ENCODE results near the gene CNTNAP2. TPM values are rescaled to one million over a fixed set of nuclear protein-coding genes. Genes with fewer than 3 reads are reported as not detected.

The CNTNAP2 gene
- total RNA-seq, 4 donors from 2014 or later = 0.42 to 0.71 TPM; not detected in 2

DNA sequence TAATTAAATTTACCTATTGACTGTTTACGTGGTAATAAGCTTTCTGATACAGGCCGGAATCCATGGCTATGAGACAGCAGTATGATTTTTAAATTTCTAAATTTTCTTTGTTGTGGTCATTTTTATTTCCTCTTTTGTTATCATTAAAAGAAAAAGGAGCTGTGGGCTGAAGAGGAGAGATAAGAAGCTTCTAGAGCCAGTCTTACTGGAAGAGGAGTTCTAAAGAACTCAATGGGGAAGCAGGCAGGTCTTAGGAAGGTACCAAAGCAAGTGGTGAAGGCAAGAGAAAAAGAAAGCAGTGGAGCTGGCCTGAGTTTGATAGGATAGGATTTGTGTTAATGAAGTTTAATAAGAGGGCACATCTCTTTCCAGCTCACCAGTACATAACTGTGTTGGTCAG is 1187.8 kb downstream of the CNTNAP2 start:
- WGBS, 2 donors = 86 to 94% methylated on average over 2 of the region's 2 CpGs
- intact Hi-C loops (cut with DNase I; ENCODE audit: low total_unique reads) = no loop called here
- TF ChIP-seq, protein P1, sequence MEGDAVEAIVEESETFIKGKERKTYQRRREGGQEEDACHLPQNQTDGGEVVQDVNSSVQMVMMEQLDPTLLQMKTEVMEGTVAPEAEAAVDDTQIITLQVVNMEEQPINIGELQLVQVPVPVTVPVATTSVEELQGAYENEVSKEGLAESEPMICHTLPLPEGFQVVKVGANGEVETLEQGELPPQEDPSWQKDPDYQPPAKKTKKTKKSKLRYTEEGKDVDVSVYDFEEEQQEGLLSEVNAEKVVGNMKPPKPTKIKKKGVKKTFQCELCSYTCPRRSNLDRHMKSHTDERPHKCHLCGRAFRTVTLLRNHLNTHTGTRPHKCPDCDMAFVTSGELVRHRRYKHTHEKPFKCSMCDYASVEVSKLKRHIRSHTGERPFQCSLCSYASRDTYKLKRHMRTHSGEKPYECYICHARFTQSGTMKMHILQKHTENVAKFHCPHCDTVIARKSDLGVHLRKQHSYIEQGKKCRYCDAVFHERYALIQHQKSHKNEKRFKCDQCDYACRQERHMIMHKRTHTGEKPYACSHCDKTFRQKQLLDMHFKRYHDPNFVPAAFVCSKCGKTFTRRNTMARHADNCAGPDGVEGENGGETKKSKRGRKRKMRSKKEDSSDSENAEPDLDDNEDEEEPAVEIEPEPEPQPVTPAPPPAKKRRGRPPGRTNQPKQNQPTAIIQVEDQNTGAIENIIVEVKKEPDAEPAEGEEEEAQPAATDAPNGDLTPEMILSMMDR (IDR thresholded peaks at IDR 0.05) = no peak
- TF ChIP-seq POLR2A (IDR thresholded peaks at IDR 0.05) = no peak

DNA sequence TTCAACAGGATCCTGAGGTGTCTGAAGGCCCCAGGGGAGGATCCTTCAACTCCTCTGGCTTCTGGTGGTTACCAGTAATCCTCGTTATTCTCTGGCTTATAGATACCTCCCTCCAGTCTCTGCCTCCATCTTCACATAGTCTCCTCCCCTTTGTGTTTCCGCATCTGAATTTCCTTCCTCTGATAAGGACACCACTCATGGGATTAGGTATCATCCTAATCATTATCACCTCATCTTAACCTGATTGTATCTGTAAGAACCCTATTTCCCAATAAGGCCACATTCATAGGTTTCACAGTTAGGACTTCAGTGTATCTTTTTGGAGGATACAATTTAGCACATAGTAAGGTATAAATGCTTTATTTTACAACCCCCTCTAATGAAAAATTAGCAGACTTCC is 1189.2 kb downstream of the CNTNAP2 start:
- intact Hi-C loops (cut with DNase I; ENCODE audit: low total_unique reads) = no loop called here

More for the DNA sequence above, 1187.8 kb downstream of the CNTNAP2 start:
- DNase-seq (ENCODE audit: low spot score in 2 of 2) = no peak
- H3K4me3 ChIP-seq (ENCODE audit: low read depth, poor library complexity, severe bottlenecking) = no peak overlapping the region

DNA sequence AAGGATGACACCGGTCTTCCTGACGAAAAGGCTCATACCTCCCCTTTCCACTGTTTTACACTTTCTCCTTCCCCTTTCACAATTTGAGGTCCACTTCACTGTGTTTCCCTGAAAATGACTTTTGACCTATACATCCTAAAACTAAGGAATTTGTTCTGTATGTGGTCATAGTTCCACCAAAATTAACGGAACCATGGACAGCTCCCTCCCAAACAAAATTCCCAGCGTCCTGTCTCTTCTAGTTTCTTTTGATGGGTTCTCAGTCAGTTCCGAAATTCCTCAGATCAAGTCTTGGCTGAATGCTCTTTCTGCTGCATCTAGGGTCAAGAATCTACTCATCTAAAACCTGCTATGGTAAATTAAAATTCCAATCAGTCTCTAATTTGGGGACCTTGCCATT is 1191.9 kb downstream of the CNTNAP2 start:
- WGBS, 2 donors = 55 to 58% methylated on average over 5 of the region's 5 CpGs
- no peak overlapping the region for H3K4me3 ChIP-seq (ENCODE audit: low read depth, poor library complexity, severe bottlenecking)
- intact Hi-C loops (cut with DNase I; ENCODE audit: low total_unique reads) = no loop called here
- TF ChIP-seq, protein P1 (IDR thresholded peaks at IDR 0.05) = no peak
- no peak for TF ChIP-seq POLR2A (IDR thresholded peaks at IDR 0.05)
- no peak for DNase-seq (ENCODE audit: low spot score in 2 of 2)

More for the DNA sequence above, 1189.2 kb downstream of the CNTNAP2 start:
- 74 to 80% methylated on average over 2 of the region's 2 CpGs for WGBS, 2 donors
- no peak overlapping the region for H3K4me3 ChIP-seq (ENCODE audit: low read depth, poor library complexity, severe bottlenecking)
- TF ChIP-seq, protein P1 (IDR thresholded peaks at IDR 0.05) = no peak
- TF ChIP-seq POLR2A (IDR thresholded peaks at IDR 0.05) = no peak
- DNase-seq (ENCODE audit: low spot score in 2 of 2) = no peak

DNA sequence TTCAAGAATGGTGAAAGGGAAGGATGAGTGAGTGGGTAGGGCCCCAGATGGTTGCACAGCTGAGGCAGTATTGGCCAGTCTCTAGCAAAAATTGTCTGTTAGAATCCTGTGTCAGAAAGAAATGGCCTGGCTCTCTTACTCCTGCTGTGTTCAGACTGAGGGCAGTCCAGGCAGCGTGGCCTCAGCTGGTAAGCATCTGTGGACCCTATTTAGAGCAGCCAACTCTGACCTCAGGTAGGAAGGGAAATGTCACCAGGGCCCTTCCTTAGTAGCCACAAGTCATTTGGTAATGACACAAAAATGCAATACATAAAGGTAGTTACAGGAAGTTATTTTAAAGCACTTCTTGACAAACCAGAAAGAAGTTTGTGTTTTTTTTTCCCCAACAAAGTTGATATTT is 1194.7 kb downstream of the CNTNAP2 start:
- H3K4me3 ChIP-seq (ENCODE audit: low read depth, poor library complexity, severe bottlenecking) = no peak overlapping the region
- DNase-seq (ENCODE audit: low spot score in 2 of 2) = no peak
- TF ChIP-seq, protein P1 (IDR thresholded peaks at IDR 0.05) = no peak
- no peak for TF ChIP-seq POLR2A (IDR thresholded peaks at IDR 0.05)
- WGBS, 2 donors = 50% methylated on average over 1 of the region's 1 CpG
- intact Hi-C loops (cut with DNase I; ENCODE audit: low total_unique reads) = no loop called here

DNA sequence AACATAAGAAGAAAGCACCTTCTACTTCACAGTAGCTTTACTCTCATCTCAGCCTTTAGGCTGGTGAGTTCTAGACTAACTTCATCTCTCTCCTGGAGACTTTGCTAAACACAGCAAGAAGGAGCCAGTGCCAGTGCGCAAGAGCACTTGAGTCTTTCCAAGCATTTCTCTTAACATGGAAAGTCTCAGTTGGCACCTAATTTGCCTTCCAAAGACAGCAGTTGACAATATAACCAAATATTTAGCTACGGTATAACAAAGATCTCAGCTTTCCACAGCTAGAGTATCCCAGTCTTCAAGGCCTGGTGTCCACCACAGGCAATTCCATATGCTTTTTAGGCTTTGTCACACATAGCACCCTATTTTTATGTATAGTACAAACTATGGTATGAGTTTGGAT is 1204.9 kb downstream of the CNTNAP2 start:
- no peak overlapping the region for H3K4me3 ChIP-seq (ENCODE audit: low read depth, poor library complexity, severe bottlenecking)
- DNase-seq (ENCODE audit: low spot score in 2 of 2) = no peak
- whole genome bisulfite sequencing, 2 donors = 92 to 95% methylated on average over 2 of the region's 2 CpGs
- TF ChIP-seq, protein P1 (IDR thresholded peaks at IDR 0.05) = no peak
- no peak for TF ChIP-seq POLR2A (IDR thresholded peaks at IDR 0.05)
- intact Hi-C loops (cut with DNase I; ENCODE audit: low total_unique reads) = no loop called here

- no peak overlapping the region for H3K4me3 ChIP-seq (ENCODE audit: low read depth, poor library complexity, severe bottlenecking)
- DNase-seq (ENCODE audit: low spot score in 2 of 2) = no peak
- 30 to 41% methylated on average over 2 of the region's 2 CpGs for WGBS, 2 donors
- intact Hi-C loops (cut with DNase I; ENCODE audit: low total_unique reads) = no loop called here
- TF ChIP-seq POLR2A (IDR thresholded peaks at IDR 0.05) = no peak
- TF ChIP-seq, protein P1 (IDR thresholded peaks at IDR 0.05) = no peak
These were observed 1216.4 kb downstream of the CNTNAP2 start for GRCh38 chr7:147332988-147333387.

Data from lower leg skin (tissue), 4 donors.